HG03442 (cell line): Measurements from ENCODE around the gene LGALS16.
"Not testable (repeated sequence)": the region's sequence is repeated elsewhere in the genome, so short reads cannot be mapped to it uniquely, and the experiment has no call there.

ENCODE experiments used
- ATAC-seq: cut with Tn5 transposase; IDR thresholded peaks from one replicate; pipeline ENCODE4 v1.9.1; 2021; ENCODE audit warnings: mild to moderate bottlenecking, moderate library complexity; ENCODE audit not compliant: unreplicated experiment

LGALS16 gene

GRCh38 chr19:39677961-39678889 lies 22.5 kb downstream of the LGALS16 start:
- no peak for ATAC-seq

GRCh38 chr19:39679056-39679790 lies 23.5 kb downstream of the LGALS16 start:
- peak; percentile 51 for ATAC-seq

- peak; percentile 21 for ATAC-seq
These were observed 24.1 kb downstream of the LGALS16 start for GRCh38 chr19:39679791-39680168.

GRCh38 chr19:39680593-39680992 lies 24.9 kb downstream of the LGALS16 start:
- ATAC-seq: no peak

- no peak for ATAC-seq
These were observed 25.7 kb downstream of the LGALS16 start for GRCh38 chr19:39681416-39681815.

- no peak for ATAC-seq
These were observed 28.6 kb downstream of the LGALS16 start for GRCh38 chr19:39684267-39684666.

- no peak for ATAC-seq
These were observed 31.0 kb downstream of the LGALS16 start for GRCh38 chr19:39686739-39687138.

- not testable (repeated sequence) for ATAC-seq
These were observed 32.9 kb downstream of the LGALS16 start for GRCh38 chr19:39688637-39689036.

GRCh38 chr19:39692166-39692565 lies 36.5 kb downstream of the LGALS16 start:
- ATAC-seq: no peak

GRCh38 chr19:39692822-39693221 lies 37.1 kb downstream of the LGALS16 start:
- no peak for ATAC-seq

GRCh38 chr19:39695759-39696158 lies 40.0 kb downstream of the LGALS16 start:
- ATAC-seq: no peak

GRCh38 chr19:39696387-39696786 lies 40.7 kb downstream of the LGALS16 start:
- ATAC-seq: no peak

GRCh38 chr19:39698535-39698934 lies 42.8 kb downstream of the LGALS16 start:
- no peak for ATAC-seq

GRCh38 chr19:39701291-39701690 lies 45.6 kb downstream of the LGALS16 start:
- no peak for ATAC-seq

- no peak for ATAC-seq
These were observed 48.7 kb downstream of the LGALS16 start, which contains the start of gene LGALS14 for GRCh38 chr19:39704181-39705044. Gene LGALS14, plus strand, starts transcription at chr19:39704481. Its CDS starts 48 bp downstream, at chr19:39704529.

GRCh38 chr19:39705578-39706188 lies 50.0 kb downstream of the LGALS16 start:
- ATAC-seq: no peak

GRCh38 chr19:39708594-39708993 lies 52.9 kb downstream of the LGALS16 start:
- no peak for ATAC-seq

- ATAC-seq: no peak
These were observed 53.5 kb downstream of the LGALS16 start for GRCh38 chr19:39709026-39709872.
